K562 (cell line): Measurements from ENCODE around the gene PPARD. TPM values are rescaled to one million over a fixed set of nuclear protein-coding genes. Genes with fewer than 3 reads are reported as not detected.
A peak's percentile ranks its signal among the peaks of the same experiment; 100 is the strongest.

ENCODE experiments used
- CBFA2T3 ChIP-seq: fragments of 450-650 bp; IDR thresholded peaks from 2 replicates; pipeline ENCODE4 v1.6.1; 2017
- ELF2 ChIP-seq: fragments of 250-450 bp; sonication (Bioruptor Pico); IDR thresholded peaks from 2 replicates; pipeline ENCODE4 v1.5.0; 2021; ENCODE audit warnings: mild to moderate bottlenecking
- FOXK1 ChIP-seq: sonication (generic); formaldehyde crosslinking; IDR thresholded peaks from 2 replicates; pipeline ENCODE4 v1.8.0; 2022; ENCODE audit warnings: missing genetic modification reagents, mild to moderate bottlenecking, borderline replicate concordance
- GABPA ChIP-seq: fragments of 200-800 bp; sonication (Bioruptor generic); conservative IDR thresholded peaks from 2 replicates; pipeline ENCODE4 v1.6.1; 2016; ENCODE audit warnings: low read depth, missing genetic modification characterization, missing compliant biosample characterization
- NKRF ChIP-seq: fragments of 450-650 bp; IDR thresholded peaks from 2 replicates; pipeline ENCODE4 v1.6.1; 2016; ENCODE audit warnings: borderline replicate concordance
- NONO ChIP-seq, 2 experiments: fragments of 200-400 bp in 1 of 2; fragments of 450-650 bp in 1 of 2; formaldehyde crosslinking in 1 of 2; IDR thresholded peaks; 2 replicates each; pipeline ENCODE4 v1.6.1; 2017; ENCODE audit warnings: low read depth in 2 of 2, mild to moderate bottlenecking in 2 of 2, moderate library complexity in 2 of 2, low read length in 1 of 2
- PPARD ChIP-seq: fragments of 250-450 bp; sonication (Bioruptor Pico); IDR thresholded peaks from 2 replicates; pipeline ENCODE4 v1.8.0; 2022; ENCODE audit warnings: inconsistent platforms, mild to moderate bottlenecking, moderate library complexity
- SIRT6 ChIP-seq: IDR thresholded peaks from one replicate; pipeline ENCODE4 v1.6.1; 2012; ENCODE audit warnings: low read depth, mild to moderate bottlenecking, control low read depth, inconsistent platforms, low read length, moderate library complexity
- SOX6 ChIP-seq: fragments of 450-650 bp; IDR thresholded peaks from 2 replicates; pipeline ENCODE4 v1.6.1; 2014; ENCODE audit warnings: mild to moderate bottlenecking
- ZBTB11 ChIP-seq, 3 experiments: fragments of 200-800 bp in 1 of 3; fragments of 250-450 bp in 1 of 3; fragments of 450-650 bp in 1 of 3; sonication (Bioruptor Pico) in 1 of 3; sonication (Bioruptor generic) in 1 of 3; formaldehyde crosslinking in 1 of 3; IDR thresholded peaks; 2 replicates each; pipeline versions ENCODE4 v1.6.1 to v1.8.0; 2016 to 2022; ENCODE audit warnings: mild to moderate bottlenecking in 2 of 3, missing genetic modification characterization in 2 of 3, missing compliant biosample characterization in 1 of 3, moderate library complexity in 1 of 3
- ZFP36 ChIP-seq: fragments of 150-350 bp; IDR thresholded peaks from 2 replicates; pipeline ENCODE4 v1.6.1; 2018; ENCODE audit warnings: low read length, low read depth; ENCODE audit not compliant: partially characterized antibody
- ZNF316 ChIP-seq: fragments of 450-650 bp; IDR thresholded peaks from 2 replicates; pipeline ENCODE4 v1.6.1; 2016
- ZNF445 ChIP-seq: fragments of 250-450 bp; sonication (Bioruptor Pico); IDR thresholded peaks from 2 replicates; pipeline ENCODE4 v1.4.0; 2020; ENCODE audit warnings: low read depth, mild to moderate bottlenecking, moderate library complexity
- ZNF780A ChIP-seq: fragments of 250-450 bp; sonication (Bioruptor Pico); IDR thresholded peaks from 2 replicates; pipeline ENCODE4 v1.5.0; 2021; ENCODE audit warnings: mild to moderate bottlenecking
- polyA plus RNA-seq, 8 experiments: library from polyadenylated mRNA; depleted of rRNA in 4 of 8; stranded (reverse) in 5 of 8; unstranded in 3 of 8; fragments of >200 nt; fragmentation: Nextera tagmentation in 2 of 8; fragmentation: Illumina TruSeq in 1 of 8; extraction: Ambion mirVana in 2 of 8; extraction: Trizol in 1 of 8; gene quantifications; 2 replicates each; pipeline versions ENCODE4 v1.2.1 to v1.2.3, GENCODE V29; 2011 to 2014; ENCODE audit warnings: inconsistent platforms in 1 of 8, missing spikeins in 1 of 8
- total RNA-seq, 7 experiments: library from RNA; depleted of rRNA in 6 of 7; stranded (reverse); fragments of >200 nt in 6 of 7; fragmentation: Illumina TruSeq in 2 of 7; extraction: Trizol in 2 of 7; gene quantifications; 2 replicates each; pipeline versions ENCODE4 v1.2.1 to v1.2.3, GENCODE V29; 2011 to 2021; ENCODE audit warnings: low replicate concordance in 1 of 7
- TF ChIP-seq, protein P1 (sequence below): fragments of 450-650 bp; formaldehyde crosslinking; IDR thresholded peaks from 2 replicates; pipeline ENCODE4 v1.4.0; 2022; ENCODE audit warnings: mild to moderate bottlenecking, moderate library complexity
- TF ChIP-seq, protein P2 (sequence below): sonication (generic); formaldehyde crosslinking; IDR thresholded peaks from 2 replicates; pipeline ENCODE4 v1.9.0; 2022; ENCODE audit warnings: mild to moderate bottlenecking, missing genetic modification reagents

The PPARD gene
- total and polyA plus RNA-seq, 9 of the 15 experiments (the other 6 are each of a cell fraction or from before 2014, with no cell fraction given), result 0.14 to 13.2 (median 3.8) TPM

GRCh38 chr6:35452183-35453090, 110.1 kb downstream of the PPARD start, which contains the start of gene FANCE (continued):
- TF ChIP-seq ZBTB11 (CRISPR knock-in tag; IDR thresholded peaks at IDR 0.05), result peak in 1 of 3 experiments; percentile 47; a peak in 1 of 6 replicates
- no peak for TF ChIP-seq ZFP36
- no peak for TF ChIP-seq CBFA2T3
- TF ChIP-seq SOX6, result peak; percentile 21; the same call in 1 of the 2 replicates
- no peak for TF ChIP-seq PPARD (CRISPR knock-in tag)
- TF ChIP-seq FOXK1 (CRISPR knock-in tag), result no peak
- peak; percentile 53; the same call in 1 of the 2 replicates for TF ChIP-seq ELF2 (CRISPR knock-in tag)
- TF ChIP-seq NONO (IDR thresholded peaks at IDR 0.05; ENCODE audit: low read depth in 2 of 2, low read length in 1 of 2), result peak; percentile 59 to 79; a peak in 2 of 4 replicates
- TF ChIP-seq, protein P1, sequence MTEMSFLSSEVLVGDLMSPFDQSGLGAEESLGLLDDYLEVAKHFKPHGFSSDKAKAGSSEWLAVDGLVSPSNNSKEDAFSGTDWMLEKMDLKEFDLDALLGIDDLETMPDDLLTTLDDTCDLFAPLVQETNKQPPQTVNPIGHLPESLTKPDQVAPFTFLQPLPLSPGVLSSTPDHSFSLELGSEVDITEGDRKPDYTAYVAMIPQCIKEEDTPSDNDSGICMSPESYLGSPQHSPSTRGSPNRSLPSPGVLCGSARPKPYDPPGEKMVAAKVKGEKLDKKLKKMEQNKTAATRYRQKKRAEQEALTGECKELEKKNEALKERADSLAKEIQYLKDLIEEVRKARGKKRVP (CRISPR knock-in tag), result no peak
- TF ChIP-seq NKRF, result peak; percentile 87
- peak; percentile 18 for TF ChIP-seq GABPA (tag)
- no peak for TF ChIP-seq ZNF780A (CRISPR knock-in tag)
- no peak for TF ChIP-seq ZNF316
- no peak for TF ChIP-seq ZNF445 (CRISPR knock-in tag)
- no peak for TF ChIP-seq SIRT6
- TF ChIP-seq, protein P2, sequence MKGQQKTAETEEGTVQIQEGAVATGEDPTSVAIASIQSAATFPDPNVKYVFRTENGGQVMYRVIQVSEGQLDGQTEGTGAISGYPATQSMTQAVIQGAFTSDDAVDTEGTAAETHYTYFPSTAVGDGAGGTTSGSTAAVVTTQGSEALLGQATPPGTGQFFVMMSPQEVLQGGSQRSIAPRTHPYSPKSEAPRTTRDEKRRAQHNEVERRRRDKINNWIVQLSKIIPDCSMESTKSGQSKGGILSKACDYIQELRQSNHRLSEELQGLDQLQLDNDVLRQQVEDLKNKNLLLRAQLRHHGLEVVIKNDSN, result 0 out of 2 replicates have a peak, but pooled peaks have one; percentile 6
